ENCODE measurements around the gene ZNF638. TPM values are rescaled to one million over a fixed set of nuclear protein-coding genes. Genes with fewer than 3 reads are reported as not detected.
"Not testable (repeated sequence)": the region's sequence is repeated elsewhere in the genome, so short reads cannot be mapped to it uniquely, and the experiment has no call there.

Gene ZNF638
- total and polyA plus RNA-seq, 3 donors from 2014 or later: 65.0 to 226 (median 207) TPM

DNA sequence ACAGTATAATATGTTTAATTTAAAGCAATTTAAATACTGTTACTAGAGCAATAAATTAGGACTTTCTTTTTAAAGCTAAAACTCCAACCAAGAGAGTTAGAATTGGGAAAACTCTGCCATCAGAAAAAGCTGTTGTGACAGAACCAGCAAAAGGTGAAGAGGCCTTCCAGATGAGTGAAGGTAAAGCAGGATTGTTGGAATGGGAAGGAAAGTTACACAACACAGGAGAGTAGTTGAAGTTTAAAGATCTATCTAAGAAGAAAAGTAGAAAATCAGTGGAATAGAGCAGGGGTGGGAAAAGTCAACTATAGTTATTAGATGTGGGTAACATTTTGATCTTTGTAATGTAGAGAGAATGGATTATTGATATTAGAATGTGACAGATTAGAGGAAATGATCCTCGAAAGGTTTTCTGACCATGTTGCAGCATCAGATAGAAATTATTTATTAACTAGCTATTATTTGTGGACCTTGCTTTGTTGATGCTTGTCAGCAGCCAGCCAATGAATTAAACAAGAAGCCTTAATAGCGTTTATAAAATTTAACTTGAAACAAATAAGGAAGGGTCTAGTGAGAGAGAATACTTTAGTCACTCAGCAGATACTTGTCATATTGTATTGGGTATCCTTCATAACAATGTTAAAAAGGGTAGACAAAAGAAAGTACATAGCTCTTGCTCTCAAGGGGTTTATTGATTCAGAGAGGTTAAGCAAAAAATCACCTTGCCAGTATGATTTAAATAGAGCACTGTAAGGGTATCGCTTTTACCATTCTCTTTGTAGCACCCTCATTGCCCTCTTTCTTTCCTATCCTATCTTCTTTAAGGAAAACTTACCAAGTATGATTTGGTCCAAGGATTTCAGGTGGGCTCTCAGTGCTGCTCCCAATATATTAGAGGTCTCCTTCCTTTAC is 97.1 kb downstream of the ZNF638 start:
- Histone ChIP-seq H3K27me3 (no peaks in the 10 kb centered on the region), H3K9me3 (no peaks in the 10 kb centered on the region), H3K4me1 (peaks cover 2% of the 10 kb centered on the region), H3K27ac (no peak overlapping the region), H3K36me3 (ENCODE audit: low read depth, missing control alignments) (no peaks in the 10 kb centered on the region), H3K4me3 (no peak overlapping the region)
- DNase-seq: no peak
- intact Hi-C loops (cut with DNase I; ENCODE audit: low total_unique reads): no loop called here
- no peak for TF ChIP-seq CTCF (IDR thresholded peaks at IDR 0.05)
- no peak for TF ChIP-seq POLR2A (IDR thresholded peaks at IDR 0.05)
- 95 to 98% methylated on average over 3 of the region's 3 CpGs for WGBS, 2 donors

DNA sequence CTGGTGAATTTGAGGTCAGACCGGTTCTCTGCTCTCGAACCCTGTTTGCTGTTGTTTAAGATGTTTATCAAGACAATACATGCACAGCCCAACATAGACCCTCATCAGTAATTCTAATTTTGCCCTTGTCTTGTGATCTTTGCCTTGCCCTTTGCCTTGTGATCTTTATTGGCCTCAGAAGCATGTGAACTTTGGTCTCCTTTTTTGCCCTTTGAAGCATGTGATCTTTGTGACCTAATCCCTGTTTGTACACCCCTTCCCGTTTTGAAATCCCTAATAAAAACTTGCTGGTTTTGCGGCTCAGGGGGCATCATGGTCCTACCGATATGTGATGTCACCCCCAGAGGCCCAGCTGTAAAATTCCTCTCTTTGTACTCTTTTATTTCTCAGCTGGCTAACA is 113.6 kb downstream of the ZNF638 start:
- intact Hi-C loops (cut with DNase I; ENCODE audit: low total_unique reads); H3K27ac ChIP-seq; H3K36me3 ChIP-seq (ENCODE audit: low read depth, missing control alignments); H3K9me3 ChIP-seq; DNase-seq; H3K27me3 ChIP-seq; H3K4me3 ChIP-seq; H3K4me1 ChIP-seq: not testable (repeated sequence)
- 70 to 81% methylated on average over 5 of the region's 5 CpGs for WGBS, 2 donors

DNA sequence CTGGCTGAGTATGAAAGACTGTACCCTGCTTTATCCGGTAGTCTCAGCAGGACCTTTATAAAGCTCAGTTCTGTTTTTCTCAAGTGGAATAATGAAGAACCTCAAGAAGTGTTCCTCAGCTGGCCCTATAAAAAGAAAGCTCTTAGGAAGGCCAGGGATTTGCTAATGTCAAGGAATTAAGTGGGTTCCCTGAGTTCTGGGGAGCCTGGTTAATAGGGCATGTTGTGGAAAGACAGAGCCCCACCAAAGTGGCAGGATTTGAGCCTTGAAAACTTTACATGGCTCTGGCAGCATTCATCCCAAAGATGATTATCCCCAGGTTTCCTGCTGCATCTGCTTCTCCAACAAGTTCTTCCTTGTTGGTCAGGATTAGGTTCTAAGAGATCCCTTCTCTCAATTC is 114.9 kb downstream of the ZNF638 start:
- no peaks in the 10 kb centered on the region for H3K36me3 ChIP-seq (ENCODE audit: low read depth, missing control alignments)
- H3K4me3 ChIP-seq: no peak overlapping the region
- DNase-seq: no peak
- H3K27ac ChIP-seq: no peak overlapping the region
- intact Hi-C loops (cut with DNase I; ENCODE audit: low total_unique reads): no loop called here
- H3K9me3 ChIP-seq: no peaks in the 10 kb centered on the region
- TF ChIP-seq POLR2A (IDR thresholded peaks at IDR 0.05): no peak
- TF ChIP-seq CTCF (IDR thresholded peaks at IDR 0.05): no peak
- no peaks in the 10 kb centered on the region for H3K4me1 ChIP-seq
- no peaks in the 10 kb centered on the region for H3K27me3 ChIP-seq
- WGBS, 2 donors: 89 to 100% methylated on average over 1 of the region's 1 CpG

DNA sequence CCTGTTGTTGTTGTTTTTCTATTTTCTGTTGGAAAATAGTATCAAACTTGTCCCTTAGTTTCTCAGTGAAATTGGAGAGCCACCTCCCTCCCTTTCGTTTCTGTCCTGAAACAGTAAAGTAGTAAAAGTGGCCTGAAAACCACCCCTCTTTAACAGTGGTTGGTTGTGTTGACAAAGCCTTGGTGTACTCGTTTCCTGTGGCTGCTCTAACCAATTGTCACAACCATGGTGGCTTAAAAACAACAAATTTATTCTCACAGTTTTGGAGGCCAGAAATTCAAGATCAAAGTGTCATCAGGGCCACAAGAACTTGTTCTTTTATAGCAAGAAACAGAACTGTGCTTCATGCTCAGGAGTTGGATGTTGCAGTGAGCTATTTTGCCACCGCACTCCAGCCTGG is 117.8 kb downstream of the ZNF638 start:
- intact Hi-C loops (cut with DNase I; ENCODE audit: low total_unique reads): no loop called here

DNA sequence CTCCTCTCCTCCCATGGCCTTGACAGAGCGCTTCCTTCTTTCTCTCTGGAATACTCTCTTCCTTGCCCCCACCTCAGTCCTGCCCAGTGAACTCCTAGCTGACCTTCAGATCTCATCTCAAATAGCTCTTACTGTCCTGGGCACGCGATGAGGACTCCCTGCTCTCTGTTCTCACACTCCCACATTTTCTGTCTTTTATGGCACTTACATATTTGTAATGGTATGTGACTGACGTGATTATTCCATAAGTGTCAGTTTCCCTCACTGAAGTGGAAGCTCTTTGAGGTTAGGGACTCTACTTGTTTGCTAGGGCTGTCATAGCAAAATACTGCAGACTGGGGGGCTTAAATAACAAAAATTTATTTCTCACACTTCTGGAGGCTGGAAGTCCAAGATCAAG is 120.1 kb downstream of the ZNF638 start:
- 62 to 79% methylated on average over 4 of the region's 4 CpGs for WGBS, 2 donors

More for the DNA sequence above, 117.8 kb downstream of the ZNF638 start:
- no peak for DNase-seq
- Histone ChIP-seq H3K9me3 (no peaks in the 10 kb centered on the region), H3K4me3 (no peak overlapping the region), H3K4me1 (peaks cover 12% of the 10 kb centered on the region), H3K27ac (no peak overlapping the region), H3K27me3 (no peaks in the 10 kb centered on the region), H3K36me3 (ENCODE audit: low read depth, missing control alignments) (no peaks in the 10 kb centered on the region)
- WGBS, 2 donors: 83 to 86% methylated on average over 3 of the region's 3 CpGs
- TF ChIP-seq CTCF (IDR thresholded peaks at IDR 0.05): no peak
- TF ChIP-seq POLR2A (IDR thresholded peaks at IDR 0.05): no peak

More for the DNA sequence above, 120.1 kb downstream of the ZNF638 start:
- Histone ChIP-seq H3K36me3 (ENCODE audit: low read depth, missing control alignments) (no peaks in the 10 kb centered on the region), H3K4me1 (peaks cover 14% of the 10 kb centered on the region), H3K27ac (no peak overlapping the region), H3K27me3 (no peaks in the 10 kb centered on the region), H3K9me3 (no peaks in the 10 kb centered on the region), H3K4me3 (no peak overlapping the region)
- DNase-seq: no peak
- intact Hi-C loops (cut with DNase I; ENCODE audit: low total_unique reads): no loop called here
- TF ChIP-seq POLR2A (IDR thresholded peaks at IDR 0.05): no peak
- TF ChIP-seq CTCF (IDR thresholded peaks at IDR 0.05): no peak
